ENCODE data around the gene SLC16A12.

GRCh38 chr10:89494068-89494467 is 41.3 kb downstream of the SLC16A12 start:
- TF ChIP-seq EP300 (IDR thresholded peaks at IDR 0.05) = no peak
- no peak for TF ChIP-seq POLR2A (IDR thresholded peaks at IDR 0.05)
